ENCODE measurements around the gene RTRAF. TPM values are rescaled to one million over a fixed set of nuclear protein-coding genes. Genes with fewer than 3 reads are reported as not detected.
A peak's percentile ranks its signal among the peaks of the same experiment; 100 is the strongest.

RTRAF gene
- 10 to 100 TPM; 16.7 to 50.7 (median 35.7) TPM for total RNA-seq

DNA sequence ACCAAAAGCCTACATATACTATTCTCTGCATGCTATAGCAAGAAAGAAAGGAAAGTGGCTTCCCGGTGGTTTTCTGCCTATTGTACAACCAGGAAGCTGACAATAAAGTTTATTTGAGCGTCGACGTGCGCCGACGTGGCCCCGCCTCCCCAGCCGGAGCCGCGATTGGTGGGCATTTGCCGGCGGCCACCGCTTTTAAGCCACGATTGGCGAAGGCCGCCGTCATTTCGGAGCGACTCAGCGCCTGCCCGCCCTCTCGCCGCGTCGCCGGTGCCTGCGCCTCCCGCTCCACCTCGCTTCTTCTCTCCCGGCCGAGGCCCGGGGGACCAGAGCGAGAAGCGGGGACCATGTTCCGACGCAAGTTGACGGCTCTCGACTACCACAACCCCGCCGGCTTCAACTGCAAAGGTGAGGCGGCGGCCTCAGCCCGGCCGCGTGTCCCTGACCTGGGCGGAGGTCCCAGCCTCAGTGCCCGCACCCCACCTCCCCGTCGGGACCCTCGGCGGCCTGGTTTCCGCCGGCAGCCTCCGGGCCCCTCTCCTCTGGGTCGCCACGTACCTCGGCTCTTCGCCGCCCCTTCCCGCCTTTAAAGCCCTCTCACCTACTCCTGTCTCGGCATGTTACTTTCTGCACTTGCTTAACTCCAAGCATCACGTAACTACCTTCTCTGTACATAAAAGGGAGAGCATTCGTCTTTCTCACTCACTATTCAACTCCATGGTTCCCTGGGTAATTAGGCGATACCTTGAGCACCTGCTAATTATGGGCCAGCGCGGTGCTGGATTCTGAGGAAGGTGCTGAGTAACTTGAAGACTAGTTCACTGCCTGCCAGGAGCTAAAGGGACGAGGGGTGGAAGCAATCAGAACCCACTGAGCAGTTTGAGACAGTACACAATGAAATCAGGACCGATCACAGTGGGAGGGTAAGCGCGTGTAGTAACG lies at the start of gene RTRAF:
Gene RTRAF (plus strand): TSS at position 254 of the 942 bp plus-strand sequence. CDS start 94 bp downstream, at position 348.
- DNase-seq (ENCODE audit: low spot score in 2 of 2), result peak; percentile 82 to 86
- Histone ChIP-seq H3K4me1 (peaks cover 0 to 47% (median 7%) of the 10 kb centered on the region in 4 donors), H3K36me3 (peaks cover 0 to 19% (median 0%) of the 10 kb centered on the region in 3 donors), H3K27me3 (no peaks in the 10 kb centered on the region), H3K9me3 (no peaks in the 10 kb centered on the region), H3K4me3 (peak within 1 kb of the TSS; percentile 70 to 95 (median 85)), H3K27ac (peak within 1 kb of the TSS; percentile 79 to 93 (median 90))
- TF ChIP-seq EP300 (IDR thresholded peaks at IDR 0.05) (peak; percentile 86 to 94), POLR2A (IDR thresholded peaks at IDR 0.05) (peak; percentile 65 to 87)
- TF ChIP-seq, protein P1, sequence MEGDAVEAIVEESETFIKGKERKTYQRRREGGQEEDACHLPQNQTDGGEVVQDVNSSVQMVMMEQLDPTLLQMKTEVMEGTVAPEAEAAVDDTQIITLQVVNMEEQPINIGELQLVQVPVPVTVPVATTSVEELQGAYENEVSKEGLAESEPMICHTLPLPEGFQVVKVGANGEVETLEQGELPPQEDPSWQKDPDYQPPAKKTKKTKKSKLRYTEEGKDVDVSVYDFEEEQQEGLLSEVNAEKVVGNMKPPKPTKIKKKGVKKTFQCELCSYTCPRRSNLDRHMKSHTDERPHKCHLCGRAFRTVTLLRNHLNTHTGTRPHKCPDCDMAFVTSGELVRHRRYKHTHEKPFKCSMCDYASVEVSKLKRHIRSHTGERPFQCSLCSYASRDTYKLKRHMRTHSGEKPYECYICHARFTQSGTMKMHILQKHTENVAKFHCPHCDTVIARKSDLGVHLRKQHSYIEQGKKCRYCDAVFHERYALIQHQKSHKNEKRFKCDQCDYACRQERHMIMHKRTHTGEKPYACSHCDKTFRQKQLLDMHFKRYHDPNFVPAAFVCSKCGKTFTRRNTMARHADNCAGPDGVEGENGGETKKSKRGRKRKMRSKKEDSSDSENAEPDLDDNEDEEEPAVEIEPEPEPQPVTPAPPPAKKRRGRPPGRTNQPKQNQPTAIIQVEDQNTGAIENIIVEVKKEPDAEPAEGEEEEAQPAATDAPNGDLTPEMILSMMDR (IDR thresholded peaks at IDR 0.05), result peak in 1 of 5 experiments; percentile 56
- 0% methylated on average over 71 to 72 of the region's 72 CpGs for WGBS, 2 donors

DNA sequence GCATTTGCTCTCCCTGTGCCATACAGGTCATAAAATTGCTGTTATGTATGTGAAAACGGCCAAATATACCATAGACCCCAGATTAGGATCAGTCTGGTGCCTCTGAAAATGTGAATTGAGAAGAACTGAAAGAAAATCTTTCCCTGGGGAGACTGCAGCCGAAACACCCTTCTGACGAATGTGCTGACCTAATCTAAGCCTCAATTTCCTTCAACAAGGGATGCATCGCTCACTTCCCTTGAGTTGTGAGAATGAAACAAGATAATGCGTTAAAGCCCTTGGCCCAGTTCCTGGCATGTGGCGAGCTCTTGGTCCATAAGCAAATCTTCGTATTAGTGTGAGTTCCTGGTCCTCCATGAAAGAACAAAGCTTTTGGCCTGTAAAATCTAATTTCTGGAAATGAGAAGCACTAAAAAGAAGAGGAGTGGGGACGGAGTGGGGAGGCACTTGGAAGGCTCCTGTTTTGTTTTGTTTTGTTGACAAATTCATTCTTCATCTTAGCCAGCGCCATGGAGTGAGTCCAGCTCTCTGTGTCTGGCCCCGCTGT lies 49.5 kb upstream of the RTRAF start:
- Histone ChIP-seq H3K27ac (peak overlapping the region in 2 of 4 donors; percentile 59 to 76), H3K4me3 (no peak overlapping the region), H3K27me3 (no peaks in the 10 kb centered on the region), H3K36me3 (no peaks in the 10 kb centered on the region), H3K9me3 (no peaks in the 10 kb centered on the region), H3K4me1 (peaks cover 0 to 27% (median 4%) of the 10 kb centered on the region in 4 donors)
- TF ChIP-seq EP300 (IDR thresholded peaks at IDR 0.05), result no peak
- TF ChIP-seq POLR2A (IDR thresholded peaks at IDR 0.05), result no peak
- TF ChIP-seq, protein P1 (IDR thresholded peaks at IDR 0.05), result no peak
- DNase-seq (ENCODE audit: low spot score in 2 of 2), result no peak
- WGBS, 2 donors, result 67 to 72% methylated on average over 10 of the region's 10 CpGs

DNA sequence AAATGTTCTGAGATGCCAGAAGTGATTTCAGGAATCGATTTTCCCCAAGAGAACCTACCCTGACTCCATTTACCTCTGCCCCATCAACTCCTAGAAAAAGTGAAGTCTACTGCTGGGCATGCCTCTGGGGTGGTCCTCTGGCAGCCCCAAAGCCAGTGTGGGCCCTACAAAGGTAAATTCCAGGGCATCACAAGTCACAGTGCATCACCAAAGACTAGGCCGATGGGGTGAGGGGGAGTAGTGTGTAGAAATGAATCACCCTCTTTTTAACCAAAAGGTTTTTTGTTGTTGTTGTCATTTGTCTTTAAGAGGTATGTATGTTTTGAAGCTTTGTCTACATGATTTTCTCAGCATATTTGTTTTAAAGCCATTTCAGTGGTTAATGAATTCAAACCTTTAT lies 46.4 kb upstream of the RTRAF start:
- 72 to 75% methylated on average over 2 of the region's 2 CpGs for WGBS, 2 donors
- no peaks in the 10 kb centered on the region for H3K27me3 ChIP-seq
- TF ChIP-seq EP300 (IDR thresholded peaks at IDR 0.05) (no peak), POLR2A (IDR thresholded peaks at IDR 0.05) (no peak)
- TF ChIP-seq, protein P1 (IDR thresholded peaks at IDR 0.05), result no peak
- peaks cover 0 to 4% (median 0%) of the 10 kb centered on the region in 4 donors for H3K9me3 ChIP-seq
- H3K4me3 ChIP-seq, result no peak overlapping the region
- H3K27ac ChIP-seq, result peak overlapping the region in 1 of 4 donors; percentile 76
- peaks cover 0 to 13% (median 2%) of the 10 kb centered on the region in 4 donors for H3K4me1 ChIP-seq
- no peaks in the 10 kb centered on the region for H3K36me3 ChIP-seq
- DNase-seq (ENCODE audit: low spot score in 2 of 2), result no peak

DNA sequence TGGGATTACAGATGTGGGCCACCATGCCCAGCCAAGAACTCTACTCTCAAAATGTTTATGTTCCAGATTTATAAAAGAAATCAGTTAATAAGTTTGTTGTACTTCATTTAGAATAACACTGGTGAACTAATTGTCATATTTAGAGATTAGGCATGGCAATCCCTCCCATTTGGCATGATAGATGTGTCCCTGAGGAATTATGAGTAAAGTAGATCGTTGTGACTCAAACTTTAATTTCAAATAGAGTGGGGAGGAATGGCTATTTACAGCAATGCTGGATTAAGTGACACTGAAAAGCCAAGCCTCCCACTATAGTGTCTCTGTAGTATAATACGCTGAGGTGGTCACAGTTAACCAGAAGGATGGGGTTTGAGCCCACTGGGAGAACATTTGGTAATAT lies 39.3 kb upstream of the RTRAF start:
- no peak for DNase-seq (ENCODE audit: low spot score in 2 of 2)
- 58 to 66% methylated on average over 2 of the region's 2 CpGs for WGBS, 2 donors
- Histone ChIP-seq H3K27ac (peak overlapping the region in 2 of 4 donors; percentile 62 to 65), H3K9me3 (peaks cover 0 to 9% (median 0%) of the 10 kb centered on the region in 4 donors), H3K36me3 (peaks cover 0 to 37% (median 0%) of the 10 kb centered on the region in 3 donors), H3K4me1 (peaks cover 0 to 23% (median 0%) of the 10 kb centered on the region in 4 donors), H3K4me3 (no peak overlapping the region), H3K27me3 (no peaks in the 10 kb centered on the region)
- TF ChIP-seq POLR2A (IDR thresholded peaks at IDR 0.05) (no peak), EP300 (IDR thresholded peaks at IDR 0.05) (no peak)
- TF ChIP-seq, protein P1 (IDR thresholded peaks at IDR 0.05), result no peak

All from tibial nerve (tissue), 4 donors.